ENCODE measurements around the gene FRMD7.
"Not testable (repeated sequence)": the region's sequence is repeated elsewhere in the genome, so short reads cannot be mapped to it uniquely, and the experiment has no call there.

The FRMD7 gene

GRCh38 chrX:132092439-132093065, 35.3 kb downstream of the FRMD7 start:
- no peak for DNase-seq

GRCh38 chrX:132090403-132091159, 37.2 kb downstream of the FRMD7 start:
- DNase-seq, result no peak

GRCh38 chrX:132088864-132089263, 39.0 kb downstream of the FRMD7 start:
- DNase-seq, result no peak

GRCh38 chrX:132086672-132087071, 41.1 kb downstream of the FRMD7 start:
- DNase-seq, result no peak

- DNase-seq, result no peak
Measured at GRCh38 chrX:132085786-132086185, 42.0 kb downstream of the FRMD7 start.

- no peak for DNase-seq
Measured at GRCh38 chrX:132077912-132078311, 49.9 kb downstream of the FRMD7 start.

GRCh38 chrX:132077414-132077813, 50.4 kb downstream of the FRMD7 start:
- no peak for DNase-seq

- no peak for DNase-seq
Measured at GRCh38 chrX:132071254-132071653, 56.6 kb downstream of the FRMD7 start.

- no peak for DNase-seq
Measured at GRCh38 chrX:132068405-132068804, 59.4 kb downstream of the FRMD7 start.

- no peak for DNase-seq
Measured at GRCh38 chrX:132063862-132064261, 64.0 kb downstream of the FRMD7 start.

- no peak for DNase-seq
Measured at GRCh38 chrX:132063334-132063733, 64.5 kb downstream of the FRMD7 start.

- no peak for DNase-seq
Measured at GRCh38 chrX:132059973-132060540, 67.8 kb downstream of the FRMD7 start.

- no peak for DNase-seq
Measured at GRCh38 chrX:132058975-132059374, 68.8 kb downstream of the FRMD7 start.

- no peak for DNase-seq
Measured at GRCh38 chrX:132058050-132058449, 69.8 kb downstream of the FRMD7 start.

- not testable (repeated sequence) for DNase-seq
Measured at GRCh38 chrX:132051778-132052177, 76.0 kb downstream of the FRMD7 start.

- no peak for DNase-seq
Measured at GRCh38 chrX:132046533-132046932, 81.3 kb downstream of the FRMD7 start.

GRCh38 chrX:132045456-132045855, 82.4 kb downstream of the FRMD7 start:
- DNase-seq, result no peak

GRCh38 chrX:132044953-132045352, 82.9 kb downstream of the FRMD7 start:
- no peak for DNase-seq

- DNase-seq, result no peak
Measured at GRCh38 chrX:132043977-132044376, 83.8 kb downstream of the FRMD7 start.

GRCh38 chrX:132041015-132041414, 86.8 kb downstream of the FRMD7 start:
- no peak for DNase-seq

GRCh38 chrX:132040066-132040465, 87.8 kb downstream of the FRMD7 start:
- no peak for DNase-seq

GRCh38 chrX:132037479-132037993, 90.3 kb downstream of the FRMD7 start:
- DNase-seq, result no peak

- DNase-seq, result no peak
Measured at GRCh38 chrX:132034648-132035047, 93.2 kb downstream of the FRMD7 start.

GRCh38 chrX:132033166-132033565, 94.7 kb downstream of the FRMD7 start:
- DNase-seq, result no peak
